ENCODE data around the gene ALK.

DNA sequence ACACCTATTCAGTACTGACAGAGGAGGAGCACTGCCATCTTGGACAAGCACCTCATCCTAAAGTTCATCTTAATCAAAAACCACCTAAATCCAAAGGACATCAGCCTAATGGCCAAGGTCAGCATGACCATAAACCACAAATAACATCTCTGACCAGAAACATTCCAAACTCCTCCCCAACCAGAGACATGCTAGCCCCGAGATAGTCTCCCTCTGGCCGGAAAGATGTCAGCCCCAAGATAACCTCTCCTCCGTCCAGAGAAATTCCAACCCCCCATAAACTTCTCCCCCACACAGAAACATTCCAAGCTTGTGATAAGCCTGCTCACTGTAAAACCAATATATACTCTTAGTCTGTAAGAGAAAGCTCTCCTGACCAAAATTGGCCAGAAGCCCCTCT is 545.5 kb downstream of the ALK start:
- TF ChIP-seq, protein P1, sequence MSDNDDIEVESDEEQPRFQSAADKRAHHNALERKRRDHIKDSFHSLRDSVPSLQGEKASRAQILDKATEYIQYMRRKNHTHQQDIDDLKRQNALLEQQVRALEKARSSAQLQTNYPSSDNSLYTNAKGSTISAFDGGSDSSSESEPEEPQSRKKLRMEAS (IDR thresholded peaks at IDR 0.05; ENCODE audit: low read depth): no peak
- TF ChIP-seq, protein P2, sequence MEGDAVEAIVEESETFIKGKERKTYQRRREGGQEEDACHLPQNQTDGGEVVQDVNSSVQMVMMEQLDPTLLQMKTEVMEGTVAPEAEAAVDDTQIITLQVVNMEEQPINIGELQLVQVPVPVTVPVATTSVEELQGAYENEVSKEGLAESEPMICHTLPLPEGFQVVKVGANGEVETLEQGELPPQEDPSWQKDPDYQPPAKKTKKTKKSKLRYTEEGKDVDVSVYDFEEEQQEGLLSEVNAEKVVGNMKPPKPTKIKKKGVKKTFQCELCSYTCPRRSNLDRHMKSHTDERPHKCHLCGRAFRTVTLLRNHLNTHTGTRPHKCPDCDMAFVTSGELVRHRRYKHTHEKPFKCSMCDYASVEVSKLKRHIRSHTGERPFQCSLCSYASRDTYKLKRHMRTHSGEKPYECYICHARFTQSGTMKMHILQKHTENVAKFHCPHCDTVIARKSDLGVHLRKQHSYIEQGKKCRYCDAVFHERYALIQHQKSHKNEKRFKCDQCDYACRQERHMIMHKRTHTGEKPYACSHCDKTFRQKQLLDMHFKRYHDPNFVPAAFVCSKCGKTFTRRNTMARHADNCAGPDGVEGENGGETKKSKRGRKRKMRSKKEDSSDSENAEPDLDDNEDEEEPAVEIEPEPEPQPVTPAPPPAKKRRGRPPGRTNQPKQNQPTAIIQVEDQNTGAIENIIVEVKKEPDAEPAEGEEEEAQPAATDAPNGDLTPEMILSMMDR (IDR thresholded peaks at IDR 0.05): no peak
- no peak for TF ChIP-seq POLR2AphosphoS5 (IDR thresholded peaks at IDR 0.05; ENCODE audit: low read depth, low read length)
- TF ChIP-seq RAD21 (IDR thresholded peaks at IDR 0.05; ENCODE audit: low read length): no peak
- TF ChIP-seq FOXJ3 (CRISPR knock-in tag; IDR thresholded peaks at IDR 0.05): no peak
